Smooth muscle cell of the coronary artery (primary cell): ENCODE data around the gene PNISR. TPM values are rescaled to one million over a fixed set of nuclear protein-coding genes. Genes with fewer than 3 reads are reported as not detected.

Source experiments
- total RNA-seq: library from RNA; depleted of rRNA; stranded (reverse); fragments of >200 nt; gene quantifications from 2 replicates; pipeline ENCODE4 v1.2.3, GENCODE V29; 2014; ENCODE audit warnings: low replicate concordance

Gene PNISR
- 37.7 and 39.1 TPM in 2 replicates for total RNA-seq

GRCh38 chr6:99424761-99425646 lies at the start of gene PNISR:
Gene PNISR (minus strand): TSS chr6:99425308. CDS start chr6:99414659, 10,649 bp downstream.

GRCh38 chr6:99393698-99394531 lies 31.2 kb downstream of the PNISR start, which contains the start of gene COQ3:
Gene COQ3 (minus strand): TSS chr6:99394195. CDS start chr6:99394179, 16 bp downstream.

GRCh38 chr6:99349171-99350141 lies 75.7 kb downstream of the PNISR start, which contains the start of gene FAXC:
Gene FAXC (minus strand): TSS chr6:99349674. CDS start chr6:99349372, 302 bp downstream.

Other genes with a start within 250 kb of the PNISR start
- gene FAXC, start 75.6 kb downstream of the PNISR start, total RNA-seq: 0.15 and 0.23 TPM in 2 replicates
- gene COQ3, start 31.1 kb downstream of the PNISR start, total RNA-seq: 1.5 and 3.8 TPM in 2 replicates
- 7.4 and 11.7 TPM in 2 replicates for gene USP45, start 90.1 kb upstream of the PNISR start, total RNA-seq
- 34.5 and 60.7 TPM in 2 replicates for gene CCNC, start 143.4 kb upstream of the PNISR start, total RNA-seq
- not detected in 2 replicates for gene PRDM13, start 181.5 kb upstream of the PNISR start, total RNA-seq